GM18951 (cell line): ENCODE measurements around the gene SCN4A.
"Not testable (repeated sequence)": the region's sequence is repeated elsewhere in the genome, so short reads cannot be mapped to it uniquely, and the experiment has no call there.

Source experiments
- POLR2A ChIP-seq: IDR thresholded peaks from 4 replicates; pipeline ENCODE4 v1.6.1; 2011; ENCODE audit warnings: mild to moderate bottlenecking; ENCODE audit not compliant: insufficient read length, insufficient read depth; ENCODE audit errors: extremely low read depth
- in situ Hi-C: fragments of 300-500 bp; cut with MboI; formaldehyde crosslinking; loops from one replicate; pipeline ENCODE4 v1.12.0; 2022; ENCODE audit warnings: low sequenced_read_pairs, mixed read lengths, inconsistent platforms; ENCODE audit not compliant: unreplicated experiment

The SCN4A gene

GRCh38 chr17:63985387-63986140, 12.8 kb upstream of the SCN4A start:
- in situ Hi-C loops = no loop called here
- TF ChIP-seq POLR2A = no peak

- TF ChIP-seq POLR2A = no peak
These were observed 12.1 kb upstream of the SCN4A start for GRCh38 chr17:63984651-63985386.

GRCh38 chr17:63984236-63984635, 11.5 kb upstream of the SCN4A start:
- TF ChIP-seq POLR2A = no peak
- in situ Hi-C loops = no loop called here

More at GRCh38 chr17:63984651-63985386, 12.1 kb upstream of the SCN4A start:
- in situ Hi-C loops = no loop called here

GRCh38 chr17:63983320-63983719, 10.6 kb upstream of the SCN4A start:
- no peak for TF ChIP-seq POLR2A
- in situ Hi-C loops = no loop called here

- in situ Hi-C loops = not testable (repeated sequence)
These were observed 9.9 kb upstream of the SCN4A start for GRCh38 chr17:63982641-63983040.

- TF ChIP-seq POLR2A = no peak
- in situ Hi-C loops = no loop called here
These were observed 5.8 kb upstream of the SCN4A start for GRCh38 chr17:63978272-63979200.

- in situ Hi-C loops = no loop called here
- no peak for TF ChIP-seq POLR2A
These were observed 4.0 kb upstream of the SCN4A start for GRCh38 chr17:63976702-63977101.

- TF ChIP-seq POLR2A = no peak
- in situ Hi-C loops = no loop called here
These were observed 2.9 kb upstream of the SCN4A start for GRCh38 chr17:63975541-63976092.

- TF ChIP-seq POLR2A = no peak
- in situ Hi-C loops = no loop called here
These were observed 2.0 kb upstream of the SCN4A start for GRCh38 chr17:63974594-63975192.

- in situ Hi-C loops = no loop called here
- no peak for TF ChIP-seq POLR2A
These were observed 1.3 kb upstream of the SCN4A start for GRCh38 chr17:63973930-63974593.

- in situ Hi-C loops = no loop called here
- no peak for TF ChIP-seq POLR2A
These were observed 529 bp upstream of the SCN4A start for GRCh38 chr17:63973247-63973646.

- in situ Hi-C loops = no loop called here
- TF ChIP-seq POLR2A = no peak
These were observed 3.4 kb downstream of the SCN4A start for GRCh38 chr17:63969278-63969677.
